HCT116 (cell line): Measurements from ENCODE around the gene STK36.

Experiments
- CBX3 ChIP-seq: IDR thresholded peaks from 2 replicates; pipeline ENCODE4 v1.6.1; 2012; ENCODE audit warnings: low read depth
- CEBPB ChIP-seq: IDR thresholded peaks from 2 replicates; pipeline ENCODE4 v1.6.1; 2012; ENCODE audit warnings: low read depth
- EGR1 ChIP-seq: IDR thresholded peaks from 2 replicates; pipeline ENCODE4 v1.6.1; 2012; ENCODE audit warnings: low read depth
- ELF1 ChIP-seq: IDR thresholded peaks from 2 replicates; pipeline ENCODE4 v1.6.1; 2012; ENCODE audit warnings: low read depth, borderline replicate concordance
- EZH2 ChIP-seq: fragments of 200-600 bp; sonication (generic); IDR thresholded peaks from 2 replicates; pipeline ENCODE4 v1.6.1; 2017; ENCODE audit warnings: antibody characterized with exemption, mixed run types
- MAX ChIP-seq: IDR thresholded peaks from 2 replicates; pipeline ENCODE4 v1.6.1; 2012
- POLR2A ChIP-seq: IDR thresholded peaks from 2 replicates; pipeline ENCODE4 v1.7.0; 2011; ENCODE audit warnings: borderline replicate concordance; ENCODE audit not compliant: insufficient read depth, insufficient read length; ENCODE audit errors: extremely low read depth
- SIN3A ChIP-seq: IDR thresholded peaks from 2 replicates; pipeline ENCODE4 v1.6.1; 2012; ENCODE audit warnings: low read depth
- SRF ChIP-seq: IDR thresholded peaks from 2 replicates; pipeline ENCODE4 v1.6.1; 2012; ENCODE audit warnings: low read depth
- YY1 ChIP-seq: IDR thresholded peaks from 2 replicates; pipeline ENCODE4 v1.6.1; 2011; ENCODE audit warnings: low read length, low read depth, moderate library complexity, mild to moderate bottlenecking; ENCODE audit not compliant: insufficient replicate concordance; ENCODE audit errors: extremely low read depth
- ZNF274 ChIP-seq: fragments of 200-500 bp; sonication (Bioruptor generic); IDR thresholded peaks from 2 replicates; pipeline ENCODE4 v1.6.1; 2014; ENCODE audit warnings: mild to moderate bottlenecking, low read depth, low read length, inconsistent platforms
- TF ChIP-seq, protein P1 (sequence below), 3 experiments: fragments of 200-600 bp in 1 of 3; sonication (generic) in 1 of 3; IDR thresholded peaks in 2 of 3; conservative IDR thresholded peaks in 1 of 3; 2 replicates each; pipeline ENCODE4 v1.5.1; 2012 to 2017; ENCODE audit warnings: low read depth in 2 of 3, low read length in 2 of 3, antibody characterized with exemption in 1 of 3, borderline replicate concordance in 1 of 3, control low read depth in 1 of 3, mild to moderate bottlenecking in 1 of 3, mixed read lengths in 1 of 3, mixed run types in 1 of 3, moderate library complexity in 1 of 3; ENCODE audit not compliant: insufficient read depth in 1 of 3

GRCh38 chr2:218622606-218623365 is 49.1 kb upstream of the STK36 start:
- TF ChIP-seq, protein P1, sequence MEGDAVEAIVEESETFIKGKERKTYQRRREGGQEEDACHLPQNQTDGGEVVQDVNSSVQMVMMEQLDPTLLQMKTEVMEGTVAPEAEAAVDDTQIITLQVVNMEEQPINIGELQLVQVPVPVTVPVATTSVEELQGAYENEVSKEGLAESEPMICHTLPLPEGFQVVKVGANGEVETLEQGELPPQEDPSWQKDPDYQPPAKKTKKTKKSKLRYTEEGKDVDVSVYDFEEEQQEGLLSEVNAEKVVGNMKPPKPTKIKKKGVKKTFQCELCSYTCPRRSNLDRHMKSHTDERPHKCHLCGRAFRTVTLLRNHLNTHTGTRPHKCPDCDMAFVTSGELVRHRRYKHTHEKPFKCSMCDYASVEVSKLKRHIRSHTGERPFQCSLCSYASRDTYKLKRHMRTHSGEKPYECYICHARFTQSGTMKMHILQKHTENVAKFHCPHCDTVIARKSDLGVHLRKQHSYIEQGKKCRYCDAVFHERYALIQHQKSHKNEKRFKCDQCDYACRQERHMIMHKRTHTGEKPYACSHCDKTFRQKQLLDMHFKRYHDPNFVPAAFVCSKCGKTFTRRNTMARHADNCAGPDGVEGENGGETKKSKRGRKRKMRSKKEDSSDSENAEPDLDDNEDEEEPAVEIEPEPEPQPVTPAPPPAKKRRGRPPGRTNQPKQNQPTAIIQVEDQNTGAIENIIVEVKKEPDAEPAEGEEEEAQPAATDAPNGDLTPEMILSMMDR (IDR thresholded peaks at IDR 0.05 in 2 of 3, conservative IDR thresholded peaks at IDR 0.05 in 1 of 3; ENCODE audit: borderline replicate concordance in 1 of 3, insufficient read depth in 1 of 3, low read depth in 2 of 3, low read length in 2 of 3) = no peak
- TF ChIP-seq ZNF274 = no peak
- TF ChIP-seq YY1 = no peak
- TF ChIP-seq ELF1 = no peak
- TF ChIP-seq EGR1 = no peak
- no peak for TF ChIP-seq CEBPB
- TF ChIP-seq POLR2A = no peak
- TF ChIP-seq CBX3 = no peak
- TF ChIP-seq EZH2 = no peak
- TF ChIP-seq MAX = no peak
- TF ChIP-seq SIN3A = no peak
- no peak for TF ChIP-seq SRF
